ENCODE results near the gene TNN. TPM values are rescaled to one million over a fixed set of nuclear protein-coding genes. Genes with fewer than 3 reads are reported as not detected.

Gene TNN
- total RNA-seq, 1 donor from 2014 or later = not detected

DNA sequence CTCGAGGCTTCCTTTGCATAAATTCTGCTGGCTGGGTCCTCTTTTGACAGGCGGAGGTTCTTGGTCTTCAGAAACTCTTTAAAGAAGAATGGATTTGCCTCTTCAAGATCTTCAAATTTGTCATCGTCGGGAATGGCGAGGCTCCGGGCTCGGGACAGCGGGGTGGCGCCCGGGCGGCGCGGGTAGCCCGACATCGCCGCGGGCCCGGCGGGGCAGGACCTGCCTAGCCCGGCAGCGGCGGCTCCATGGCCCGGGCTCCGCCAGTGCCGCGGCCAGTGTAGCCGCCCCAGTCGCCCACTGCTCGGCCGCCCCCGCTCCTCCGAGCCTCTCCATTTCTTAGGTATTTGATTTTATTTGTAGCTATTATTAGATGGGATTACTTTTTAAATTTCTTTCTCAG lies 22.1 kb upstream of the TNN start:
- H3K27me3 Mint-ChIP-seq = peaks cover 28% of the 10 kb centered on the region
- CTCF ChIA-PET = no interaction called here
- ATAC-seq (ENCODE audit: low read depth) = no peak

GRCh38 chr1:175050992-175051391 lies 16.6 kb upstream of the TNN start:
- peaks cover 48% of the 10 kb centered on the region for H3K27me3 Mint-ChIP-seq
- intact Hi-C loops (cut with micrococcal nuclease) = no loop called here
- ChIA-PET POLR2A (no interaction called here), CTCF (no interaction called here)
- DNase-seq (no peak), ATAC-seq (ENCODE audit: low read depth) (no peak)
- no peak overlapping the region for H3K4me3 Mint-ChIP-seq
- no peaks in the 10 kb centered on the region for H3K9me3 Mint-ChIP-seq
- TF ChIP-seq, protein P1, sequence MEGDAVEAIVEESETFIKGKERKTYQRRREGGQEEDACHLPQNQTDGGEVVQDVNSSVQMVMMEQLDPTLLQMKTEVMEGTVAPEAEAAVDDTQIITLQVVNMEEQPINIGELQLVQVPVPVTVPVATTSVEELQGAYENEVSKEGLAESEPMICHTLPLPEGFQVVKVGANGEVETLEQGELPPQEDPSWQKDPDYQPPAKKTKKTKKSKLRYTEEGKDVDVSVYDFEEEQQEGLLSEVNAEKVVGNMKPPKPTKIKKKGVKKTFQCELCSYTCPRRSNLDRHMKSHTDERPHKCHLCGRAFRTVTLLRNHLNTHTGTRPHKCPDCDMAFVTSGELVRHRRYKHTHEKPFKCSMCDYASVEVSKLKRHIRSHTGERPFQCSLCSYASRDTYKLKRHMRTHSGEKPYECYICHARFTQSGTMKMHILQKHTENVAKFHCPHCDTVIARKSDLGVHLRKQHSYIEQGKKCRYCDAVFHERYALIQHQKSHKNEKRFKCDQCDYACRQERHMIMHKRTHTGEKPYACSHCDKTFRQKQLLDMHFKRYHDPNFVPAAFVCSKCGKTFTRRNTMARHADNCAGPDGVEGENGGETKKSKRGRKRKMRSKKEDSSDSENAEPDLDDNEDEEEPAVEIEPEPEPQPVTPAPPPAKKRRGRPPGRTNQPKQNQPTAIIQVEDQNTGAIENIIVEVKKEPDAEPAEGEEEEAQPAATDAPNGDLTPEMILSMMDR (IDR thresholded peaks at IDR 0.05) = no peak
- H3K27ac Mint-ChIP-seq = no peak overlapping the region
- no peaks in the 10 kb centered on the region for H3K4me1 Mint-ChIP-seq
- H3K36me3 Mint-ChIP-seq (ENCODE audit: low read depth) = no peaks in the 10 kb centered on the region

More for the DNA sequence above, 22.1 kb upstream of the TNN start:
- Mint-ChIP-seq H3K4me1 (no peaks in the 10 kb centered on the region), H3K27ac (no peak overlapping the region), H3K4me3 (no peak overlapping the region), H3K36me3 (ENCODE audit: low read depth) (no peaks in the 10 kb centered on the region), H3K9me3 (no peaks in the 10 kb centered on the region)
- POLR2A ChIA-PET = no interaction called here
- no peak for DNase-seq
- TF ChIP-seq, protein P1 (IDR thresholded peaks at IDR 0.05) = no peak
- intact Hi-C loops (cut with micrococcal nuclease) = no loop called here

- H3K36me3 Mint-ChIP-seq (ENCODE audit: low read depth) = no peaks in the 10 kb centered on the region
- H3K4me3 Mint-ChIP-seq = no peak overlapping the region
- DNase-seq = no peak
- peaks cover 4% of the 10 kb centered on the region for H3K9me3 Mint-ChIP-seq
- ChIA-PET CTCF (no interaction called here), POLR2A (no interaction called here)
- H3K27me3 Mint-ChIP-seq = peaks cover 40% of the 10 kb centered on the region
- TF ChIP-seq, protein P1 (IDR thresholded peaks at IDR 0.05) = no peak
- H3K27ac Mint-ChIP-seq = no peak overlapping the region
- no peak for ATAC-seq (ENCODE audit: low read depth)
- no peaks in the 10 kb centered on the region for H3K4me1 Mint-ChIP-seq
- intact Hi-C loops (cut with micrococcal nuclease) = no loop called here
Observed at GRCh38 chr1:175054736-175055135, 12.9 kb upstream of the TNN start.

DNA sequence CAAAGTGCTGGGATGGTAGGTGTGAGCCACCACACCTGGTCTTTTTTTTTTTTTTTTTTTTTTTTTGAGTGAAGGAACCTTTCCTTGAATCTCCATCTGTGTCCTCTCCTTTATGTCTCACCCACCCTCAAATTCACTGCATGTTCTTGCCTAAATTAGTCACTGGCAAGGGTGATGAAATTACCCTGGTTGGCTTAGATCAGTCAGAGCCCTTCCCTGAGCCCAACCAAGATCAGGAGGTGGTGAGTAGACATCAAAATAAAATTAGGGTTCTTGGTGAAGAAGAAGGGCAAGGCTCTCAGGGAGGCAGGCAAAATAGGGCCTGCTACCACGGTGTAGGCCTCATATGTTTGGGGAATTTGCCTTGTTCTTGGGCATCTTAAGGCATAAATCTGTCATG lies 5.3 kb upstream of the TNN start:
- CTCF ChIA-PET = no interaction called here
- Mint-ChIP-seq H3K4me1 (no peaks in the 10 kb centered on the region), H3K27me3 (peaks cover 21% of the 10 kb centered on the region), H3K27ac (no peak overlapping the region), H3K4me3 (no peak overlapping the region), H3K36me3 (ENCODE audit: low read depth) (no peaks in the 10 kb centered on the region), H3K9me3 (no peaks in the 10 kb centered on the region)
- intact Hi-C loops (cut with micrococcal nuclease) = no loop called here
- TF ChIP-seq, protein P1 (IDR thresholded peaks at IDR 0.05) = no peak
- POLR2A ChIA-PET = no interaction called here
- DNase-seq (no peak), ATAC-seq (ENCODE audit: low read depth) (no peak)

DNA sequence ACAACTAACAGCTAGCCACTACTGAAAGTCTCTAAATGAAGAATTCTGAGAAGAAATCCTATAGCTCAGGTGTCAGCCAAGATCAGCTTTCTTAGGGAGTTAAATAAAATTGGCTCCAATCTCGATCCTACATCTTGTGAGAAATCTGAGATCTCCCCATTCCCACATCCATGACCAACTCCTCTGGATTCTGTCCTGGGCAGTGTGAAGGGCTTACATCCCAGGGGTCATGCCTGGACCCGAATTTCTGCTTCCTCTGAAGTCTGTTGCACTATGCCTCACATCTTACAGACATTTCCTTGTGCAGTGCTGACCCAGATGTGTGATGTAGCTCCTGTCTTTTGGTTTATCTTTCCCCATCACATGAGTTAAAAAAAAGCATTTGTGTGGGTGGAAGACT lies 4.8 kb upstream of the TNN start:
- H3K9me3 Mint-ChIP-seq = no peaks in the 10 kb centered on the region
- peaks cover 19% of the 10 kb centered on the region for H3K27me3 Mint-ChIP-seq
- no peaks in the 10 kb centered on the region for H3K4me1 Mint-ChIP-seq
- H3K27ac Mint-ChIP-seq = no peak overlapping the region
- no peak overlapping the region for H3K4me3 Mint-ChIP-seq
- intact Hi-C loops (cut with micrococcal nuclease) = no loop called here
- ATAC-seq (ENCODE audit: low read depth) (no peak), DNase-seq (no peak)
- ChIA-PET CTCF (no interaction called here), POLR2A (no interaction called here)
- TF ChIP-seq, protein P1 (IDR thresholded peaks at IDR 0.05) = no peak
- H3K36me3 Mint-ChIP-seq (ENCODE audit: low read depth) = no peaks in the 10 kb centered on the region

All from activated B cell treated with CpG ODN at 0.5 μM for 24 hours (primary cell).